GM21390 (cell line): Measurements from ENCODE around the gene HEPACAM2.

ENCODE experiments used
- ATAC-seq: cut with Tn5 transposase; IDR thresholded peaks from one replicate; pipeline ENCODE4 v1.9.1; 2021; ENCODE audit not compliant: unreplicated experiment

The HEPACAM2 gene

GRCh38 chr7:93226310-93226709, at the start of gene HEPACAM2:
Gene HEPACAM2, minus strand, starts transcription at chr7:93226469.
- no peak for ATAC-seq

GRCh38 chr7:93265220-93265619, 39.0 kb upstream of the HEPACAM2 start:
- ATAC-seq: no peak

- ATAC-seq: no peak
Measured at GRCh38 chr7:93262535-93262934, 36.3 kb upstream of the HEPACAM2 start.

- no peak for ATAC-seq
Measured at GRCh38 chr7:93258661-93259060, 32.4 kb upstream of the HEPACAM2 start.

DNA sequence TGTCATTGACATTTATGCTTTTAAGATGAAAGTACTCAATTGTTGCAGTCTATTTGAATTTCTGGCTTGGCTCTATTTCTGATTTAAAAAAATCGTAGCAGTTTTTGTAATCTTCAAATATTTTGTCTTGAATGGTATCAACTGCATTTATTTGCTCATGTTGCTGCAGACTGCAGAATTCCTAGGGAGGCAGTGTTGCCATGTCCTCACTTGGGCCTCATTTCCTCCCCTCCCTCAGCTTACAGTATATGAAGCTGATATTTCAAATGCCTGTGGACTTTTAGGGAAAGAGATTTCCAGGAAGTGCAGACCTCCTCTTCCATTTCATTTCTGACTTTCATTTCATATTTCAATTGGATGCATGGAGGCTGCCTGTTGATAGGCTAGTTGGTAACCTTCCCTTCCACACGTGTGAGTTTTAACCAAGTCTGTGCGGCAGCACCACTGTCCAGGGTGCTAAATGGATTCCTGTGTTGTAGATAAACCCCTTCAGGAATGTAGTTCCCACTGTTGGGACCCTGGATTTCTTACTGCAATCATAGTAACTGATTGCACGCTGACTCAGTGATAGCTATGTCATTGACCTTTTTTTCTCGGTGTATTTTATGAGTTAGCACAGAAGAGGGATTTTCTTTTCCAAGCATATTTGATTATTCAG, 23.4 kb upstream of the HEPACAM2 start:
- ATAC-seq: no peak

- ATAC-seq: no peak
Measured at GRCh38 chr7:93245525-93246432, 19.5 kb upstream of the HEPACAM2 start.

DNA sequence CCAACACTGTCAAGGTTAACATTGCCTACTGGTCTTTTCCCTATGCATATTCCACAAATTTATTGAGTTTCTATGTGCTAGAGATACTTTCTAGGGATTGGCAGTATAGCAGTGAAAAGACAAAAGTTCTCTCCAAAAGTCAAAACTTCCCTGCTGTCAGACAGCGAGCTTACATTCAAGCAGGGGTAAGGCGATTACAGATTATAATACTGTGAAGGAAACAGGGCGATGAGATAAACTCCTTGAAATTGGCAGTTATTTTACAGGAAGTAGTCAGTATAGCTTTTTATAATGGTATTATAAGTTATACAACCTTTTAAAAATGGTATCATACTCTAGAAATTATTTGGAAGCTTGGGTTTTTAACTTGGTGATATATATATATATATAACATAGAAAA, 15.8 kb upstream of the HEPACAM2 start:
- ATAC-seq: no peak

DNA sequence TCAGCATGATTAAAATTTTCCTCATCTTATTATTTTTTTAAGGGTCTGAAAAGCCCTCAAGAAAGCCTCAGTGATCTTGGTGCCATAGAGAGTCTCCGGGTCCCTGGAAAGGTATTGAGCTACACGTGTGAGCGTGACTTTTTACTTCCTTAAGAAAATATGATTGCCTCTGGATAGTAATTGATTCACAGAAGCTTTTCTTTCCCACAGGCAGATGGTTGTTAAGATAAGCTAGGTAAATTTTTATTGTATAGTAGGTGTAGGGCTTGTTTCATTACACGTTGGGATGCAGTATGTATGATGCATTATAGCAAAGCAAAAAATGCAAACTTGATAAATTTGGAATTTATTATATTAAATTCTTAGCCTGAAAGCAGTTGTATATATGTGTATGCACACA, 13.6 kb upstream of the HEPACAM2 start:
- no peak for ATAC-seq

- no peak for ATAC-seq
Measured at GRCh38 chr7:93238748-93239147, 12.5 kb upstream of the HEPACAM2 start.

- ATAC-seq: no peak
Measured at GRCh38 chr7:93238131-93238530, 11.9 kb upstream of the HEPACAM2 start.

DNA sequence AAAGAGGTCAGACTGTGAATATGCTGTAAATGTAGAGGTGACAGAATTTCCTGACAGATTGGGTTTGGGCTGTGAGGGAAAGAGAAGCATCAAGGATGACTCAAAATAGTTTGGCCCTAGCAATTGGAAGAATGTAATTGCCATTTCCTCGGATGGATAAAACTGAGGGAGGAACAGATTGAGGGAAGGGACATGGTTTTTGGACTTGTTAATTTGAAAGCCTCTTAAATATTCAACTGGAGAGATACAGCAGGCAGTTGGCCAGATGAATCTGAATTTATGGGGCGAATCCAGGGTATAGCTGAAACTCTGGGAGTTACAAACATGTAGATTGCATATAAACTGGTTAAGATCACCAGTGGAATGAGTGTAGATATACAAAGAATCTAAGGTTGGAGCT, 9.3 kb upstream of the HEPACAM2 start:
- no peak for ATAC-seq

- ATAC-seq: peak; percentile 3
Measured at GRCh38 chr7:93232673-93233018, 6.4 kb upstream of the HEPACAM2 start.

- peak; percentile 98 for ATAC-seq
Measured at GRCh38 chr7:93231799-93232672, 5.8 kb upstream of the HEPACAM2 start, which contains the start of gene VPS50. Gene VPS50, plus strand, starts transcription at chr7:93232366. Its CDS starts 102 bp downstream, at chr7:93232468.

GRCh38 chr7:93231259-93231658, 5.0 kb upstream of the HEPACAM2 start:
- no peak for ATAC-seq

GRCh38 chr7:93228302-93228701, 2.0 kb upstream of the HEPACAM2 start:
- peak; percentile 27 for ATAC-seq

DNA sequence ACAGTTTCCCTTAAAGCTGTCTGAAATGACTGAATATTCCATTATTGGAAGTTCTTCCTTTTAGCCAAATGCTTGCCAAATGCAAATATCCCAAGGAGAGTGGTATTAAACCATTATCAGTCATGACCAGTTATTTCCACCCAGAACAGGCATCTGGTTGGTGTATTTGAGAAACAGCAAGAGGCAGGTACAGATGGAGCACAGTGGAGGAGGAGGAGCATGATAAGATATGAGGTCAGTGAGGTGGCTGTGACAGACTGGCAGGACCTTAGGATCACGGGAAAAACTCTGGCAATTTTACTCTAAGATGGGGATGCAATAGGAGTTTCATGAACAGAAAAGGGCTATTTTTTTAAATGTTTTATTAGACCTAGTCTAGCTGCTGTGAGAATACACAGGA, 6.4 kb downstream of the HEPACAM2 start:
- ATAC-seq: no peak

- ATAC-seq: no peak
Measured at GRCh38 chr7:93218997-93219827, 7.1 kb downstream of the HEPACAM2 start.

GRCh38 chr7:93212881-93213280, 13.4 kb downstream of the HEPACAM2 start:
- no peak for ATAC-seq

GRCh38 chr7:93211228-93211818, 14.9 kb downstream of the HEPACAM2 start:
- no peak for ATAC-seq

DNA sequence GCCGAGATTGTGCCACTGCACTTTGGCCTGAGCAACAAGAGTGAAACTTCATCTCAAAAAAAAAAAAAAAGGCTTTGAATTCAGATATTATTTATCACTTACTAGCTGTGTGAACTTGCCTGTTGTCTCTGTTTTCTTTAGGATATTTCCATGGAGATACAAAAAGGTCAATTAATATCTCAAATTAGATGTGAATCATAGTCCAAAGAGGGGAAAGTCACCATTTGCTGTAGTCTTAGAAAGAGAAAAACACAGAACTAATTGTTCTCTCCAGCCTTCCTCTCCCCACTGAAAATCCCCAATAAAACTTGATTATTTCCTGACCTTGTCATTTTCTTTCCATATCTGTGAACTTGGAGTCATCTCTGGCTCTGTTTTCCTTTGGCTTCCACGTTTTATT, 21.2 kb downstream of the HEPACAM2 start:
- ATAC-seq: no peak
